Neural crest cell (in vitro differentiated cells): Measurements from ENCODE around the gene GSE1. TPM values are rescaled to one million over a fixed set of nuclear protein-coding genes. Genes with fewer than 3 reads are reported as not detected.

Experiments used
- DNase-seq: peaks from one replicate; pipeline ENCODE4 v3.0.0; 2021; ENCODE audit warnings: low read depth, mixed read lengths, low spot score
- H3K27ac Mint-ChIP-seq: one replicate; pipeline ENCODE4 v1.8.0; 2021; ENCODE audit warnings: mild to moderate bottlenecking, mixed read lengths; ENCODE audit not compliant: unreplicated experiment
- H3K27me3 Mint-ChIP-seq: 2 replicates; pipeline ENCODE4 v1.8.0; 2021; ENCODE audit warnings: low read depth, mild to moderate bottlenecking, mixed read lengths
- H3K36me3 Mint-ChIP-seq: 2 replicates; pipeline ENCODE4 v1.8.0; 2021; ENCODE audit warnings: low read depth, mild to moderate bottlenecking, mixed read lengths
- H3K4me1 Mint-ChIP-seq: 2 replicates; pipeline ENCODE4 v1.8.0; 2021; ENCODE audit warnings: mixed read lengths
- H3K4me3 Mint-ChIP-seq: one replicate; pipeline ENCODE4 v1.8.0; 2021; ENCODE audit warnings: mild to moderate bottlenecking, mixed read lengths
- H3K9me3 Mint-ChIP-seq: 2 replicates; pipeline ENCODE4 v1.8.0; 2021; ENCODE audit warnings: mixed read lengths
- CTCF ChIP-seq: fragments of 200-600 bp; sonication (generic); conservative IDR thresholded peaks from 2 replicates; pipeline ENCODE4 v1.5.0; 2021; ENCODE audit warnings: antibody characterized with exemption, mild to moderate bottlenecking
- total RNA-seq: library from RNA; stranded (reverse); gene quantifications from 2 replicates; pipeline ENCODE4 v1.2.1, GENCODE V29; 2021

GSE1 gene
- total RNA-seq, 1 donor from 2014 or later = 27.3 TPM

GRCh38 chr16:85665373-85665740 is 52.2 kb downstream of the GSE1 start:
- DNase-seq = no peak
- Mint-ChIP-seq H3K4me3 (no peak overlapping the region), H3K27me3 (peaks cover 11% of the 10 kb centered on the region), H3K4me1 (peaks cover 21% of the 10 kb centered on the region), H3K9me3 (no peaks in the 10 kb centered on the region), H3K36me3 (peaks cover 20% of the 10 kb centered on the region), H3K27ac (peak overlapping the region; percentile 45)
- TF ChIP-seq CTCF = no peak

- no peak for DNase-seq
- TF ChIP-seq CTCF = no peak
- no peaks in the 10 kb centered on the region for H3K9me3 Mint-ChIP-seq
- no peak overlapping the region for H3K4me3 Mint-ChIP-seq
- H3K27ac Mint-ChIP-seq = no peak overlapping the region
- H3K36me3 Mint-ChIP-seq = peaks cover 24% of the 10 kb centered on the region
- peaks cover 11% of the 10 kb centered on the region for H3K27me3 Mint-ChIP-seq
- H3K4me1 Mint-ChIP-seq = peaks cover 21% of the 10 kb centered on the region
Measured at GRCh38 chr16:85665929-85666328, 52.8 kb downstream of the GSE1 start.

GRCh38 chr16:85667261-85667660 is 54.1 kb downstream of the GSE1 start:
- Mint-ChIP-seq H3K9me3 (no peaks in the 10 kb centered on the region), H3K4me3 (no peak overlapping the region), H3K27ac (no peak overlapping the region), H3K27me3 (peaks cover 11% of the 10 kb centered on the region), H3K36me3 (peaks cover 28% of the 10 kb centered on the region), H3K4me1 (peaks cover 14% of the 10 kb centered on the region)
- DNase-seq = no peak
- TF ChIP-seq CTCF = no peak

GRCh38 chr16:85667841-85668413 is 54.8 kb downstream of the GSE1 start:
- Mint-ChIP-seq H3K36me3 (peaks cover 28% of the 10 kb centered on the region), H3K27ac (no peak overlapping the region), H3K27me3 (peaks cover 8% of the 10 kb centered on the region), H3K9me3 (no peaks in the 10 kb centered on the region), H3K4me3 (no peak overlapping the region), H3K4me1 (peaks cover 8% of the 10 kb centered on the region)
- DNase-seq = no peak
- TF ChIP-seq CTCF = no peak

- Mint-ChIP-seq H3K4me3 (no peak overlapping the region), H3K27ac (no peak overlapping the region), H3K4me1 (peaks cover 3% of the 10 kb centered on the region), H3K9me3 (no peaks in the 10 kb centered on the region), H3K27me3 (peaks cover 7% of the 10 kb centered on the region), H3K36me3 (peaks cover 28% of the 10 kb centered on the region)
- TF ChIP-seq CTCF = no peak
- DNase-seq = no peak
Measured at GRCh38 chr16:85668676-85669424, 55.7 kb downstream of the GSE1 start.
